CD1c-positive myeloid dendritic cell (primary cell): ENCODE data around the gene CTNNA3.
"Not testable (repeated sequence)": the region's sequence is repeated elsewhere in the genome, so short reads cannot be mapped to it uniquely, and the experiment has no call there.

ENCODE experiments used
- DNase-seq: peaks from one replicate; pipeline ENCODE4 v3.0.0-alpha.2; 2016; ENCODE audit errors: extremely low spot score

Gene CTNNA3

DNA sequence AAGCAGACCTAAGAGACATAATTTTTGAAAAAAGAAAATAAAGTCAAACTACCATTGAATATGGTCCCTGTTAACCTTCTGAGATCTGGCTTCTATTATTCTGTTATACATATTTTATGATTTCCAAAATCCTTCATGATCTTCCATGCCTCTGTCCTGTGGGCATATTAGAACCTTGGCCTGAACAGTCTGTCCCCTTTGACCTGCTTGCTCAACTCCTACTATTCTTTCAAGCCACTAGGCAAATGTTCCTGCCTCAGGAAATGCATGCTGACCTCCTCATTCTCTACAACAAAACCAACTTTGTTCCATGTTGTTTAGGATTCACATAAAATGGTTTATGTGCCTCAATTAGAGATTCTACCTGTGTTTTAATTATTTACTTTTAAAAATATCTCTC, 1315.0 kb downstream of the CTNNA3 start:
- no peak for DNase-seq

DNA sequence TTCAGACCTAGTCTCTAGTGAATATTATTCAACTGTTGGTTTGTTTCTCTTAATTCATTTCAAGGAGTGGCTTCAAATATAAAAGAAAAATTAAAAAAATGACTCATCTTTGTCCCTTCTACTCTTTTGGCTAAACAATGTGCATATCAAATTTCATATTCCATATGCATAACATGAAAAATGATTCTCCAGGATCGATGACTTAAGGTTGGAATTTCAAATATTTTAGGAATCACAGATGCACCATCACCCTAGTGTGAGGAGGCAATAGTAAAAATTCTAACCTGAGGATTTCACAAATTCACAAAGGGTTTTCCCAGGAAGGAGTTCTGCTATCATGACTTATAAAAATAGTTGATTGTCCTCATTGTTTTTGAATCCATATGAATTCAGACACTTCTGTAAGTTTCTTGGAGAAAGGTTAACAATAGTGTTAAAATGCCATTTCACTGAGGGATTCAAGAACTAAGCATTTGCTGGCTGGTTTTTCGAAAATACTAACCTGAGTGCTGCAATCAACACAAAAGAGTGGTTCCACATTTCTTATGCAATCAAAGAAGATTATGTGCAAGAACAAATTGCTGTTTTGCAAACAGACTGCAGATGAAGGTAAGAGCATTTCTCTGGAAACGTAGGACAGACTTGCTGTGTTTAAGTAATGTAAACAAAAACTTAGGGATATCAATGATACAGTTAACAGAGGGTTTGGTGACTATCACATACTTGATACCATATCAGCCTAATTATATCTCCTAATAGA, 1317.7 kb downstream of the CTNNA3 start:
- DNase-seq, result no peak

- DNase-seq, result no peak
Measured at GRCh38 chr10:66368146-66368545, 1327.8 kb downstream of the CTNNA3 start.

GRCh38 chr10:66366163-66366562, 1329.8 kb downstream of the CTNNA3 start:
- no peak for DNase-seq

- DNase-seq, result no peak
Measured at GRCh38 chr10:66365686-66366085, 1330.3 kb downstream of the CTNNA3 start.

DNA sequence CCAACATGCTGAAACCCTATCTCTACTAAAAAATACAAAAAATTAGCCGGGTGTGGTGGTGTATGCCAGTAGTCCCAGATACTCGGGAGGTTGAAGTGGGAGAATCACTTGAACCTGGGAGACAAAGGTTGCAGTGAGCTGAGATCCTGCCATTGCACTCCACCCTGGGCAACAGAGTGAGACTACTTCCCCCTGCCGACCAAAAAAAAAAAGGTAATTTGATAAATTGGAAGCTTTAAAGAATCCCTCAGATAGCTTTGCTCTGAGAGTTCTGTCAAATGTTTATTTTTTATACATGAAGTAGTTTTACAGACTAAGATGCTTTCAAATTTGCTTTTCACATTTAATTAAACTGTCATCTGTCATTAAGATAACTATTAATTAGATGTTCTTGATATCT, 1333.5 kb downstream of the CTNNA3 start:
- DNase-seq, result no peak

DNA sequence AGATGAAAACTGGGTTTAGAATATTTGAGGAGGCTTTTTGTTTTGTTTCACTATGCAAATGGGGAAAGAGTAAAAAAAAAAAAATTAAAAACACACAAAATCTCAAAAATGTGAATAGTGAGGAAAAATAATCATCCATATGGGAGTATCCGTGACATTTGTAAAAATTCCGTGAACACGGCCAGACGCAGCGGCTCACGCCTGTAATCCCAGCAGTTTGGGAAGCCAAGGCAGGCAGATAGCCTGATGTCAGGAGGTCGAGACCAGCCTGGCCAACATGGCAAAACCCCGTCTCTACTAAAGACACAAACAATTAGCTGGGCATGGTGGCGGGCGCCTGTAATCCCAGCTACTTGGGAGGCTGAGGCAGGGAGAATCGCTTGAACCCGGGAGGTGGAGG, 1342.2 kb downstream of the CTNNA3 start:
- not testable (repeated sequence) for DNase-seq

GRCh38 chr10:66353422-66353821, 1342.6 kb downstream of the CTNNA3 start:
- no peak for DNase-seq

GRCh38 chr10:66350622-66351399, 1345.2 kb downstream of the CTNNA3 start:
- no peak for DNase-seq

DNA sequence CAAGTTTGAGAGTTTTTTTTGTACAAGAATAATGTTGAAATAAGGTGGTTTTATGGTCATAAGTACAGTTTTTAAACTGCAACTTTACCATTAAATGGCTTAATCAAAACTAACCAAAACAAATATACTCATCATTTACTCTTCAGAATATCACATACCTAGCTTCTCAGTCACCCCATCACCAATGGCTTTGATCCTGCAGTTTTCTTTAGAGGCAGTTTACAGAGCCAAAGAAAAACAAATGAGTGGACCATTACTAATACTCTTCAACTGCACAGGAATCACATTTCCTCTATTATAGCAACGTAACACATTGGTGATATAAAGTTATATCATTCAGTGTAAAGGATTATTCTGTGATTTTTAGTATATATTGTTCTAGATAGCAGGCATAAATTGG, 1346.3 kb downstream of the CTNNA3 start:
- no peak for DNase-seq

GRCh38 chr10:66349076-66349475, 1346.9 kb downstream of the CTNNA3 start:
- DNase-seq, result no peak

GRCh38 chr10:66337211-66337610, 1358.8 kb downstream of the CTNNA3 start:
- no peak for DNase-seq

- no peak for DNase-seq
Measured at GRCh38 chr10:66336791-66337190, 1359.2 kb downstream of the CTNNA3 start.

DNA sequence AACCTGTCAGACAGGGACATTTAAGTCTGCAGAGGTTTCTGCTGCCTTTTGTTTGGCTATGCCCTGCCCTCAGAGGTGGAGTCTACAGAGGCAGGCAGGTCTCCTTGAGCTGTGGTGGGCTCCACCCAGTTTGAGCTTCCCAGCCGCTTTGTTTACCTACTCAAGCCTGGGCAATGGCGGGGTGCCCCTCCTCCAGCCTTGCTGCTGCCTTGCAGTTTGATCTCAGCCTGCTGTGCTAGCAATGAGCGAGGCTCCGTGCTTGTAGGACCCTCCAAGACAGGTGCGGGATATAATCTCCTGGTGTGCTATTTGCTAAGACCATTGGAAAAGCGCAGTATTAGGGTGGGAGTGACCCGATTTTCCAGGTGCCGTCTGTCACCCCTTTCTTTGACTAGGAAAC, 1360.2 kb downstream of the CTNNA3 start:
- not testable (repeated sequence) for DNase-seq

- DNase-seq, result no peak
Measured at GRCh38 chr10:66329147-66329546, 1366.8 kb downstream of the CTNNA3 start.

GRCh38 chr10:66326876-66327275, 1369.1 kb downstream of the CTNNA3 start:
- no peak for DNase-seq

DNA sequence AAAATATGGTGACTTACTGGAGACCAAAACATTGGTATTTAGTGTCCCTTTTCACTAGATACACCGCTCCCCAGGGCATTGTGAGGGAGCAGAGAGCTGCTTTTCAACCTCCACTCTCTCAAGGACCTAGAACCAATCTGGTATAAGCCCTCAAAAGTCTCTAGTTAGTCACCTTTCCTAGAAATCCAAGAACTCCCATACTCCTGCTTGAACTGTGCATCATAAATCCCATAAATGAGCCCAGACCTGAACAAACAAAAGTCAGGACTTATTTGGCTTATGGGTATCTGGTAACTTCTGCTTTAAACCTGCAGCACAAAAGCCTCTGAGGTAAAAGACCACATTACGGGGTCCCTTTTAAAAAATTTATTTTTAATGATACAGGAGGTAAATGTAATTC, 1373.2 kb downstream of the CTNNA3 start:
- no peak for DNase-seq

DNA sequence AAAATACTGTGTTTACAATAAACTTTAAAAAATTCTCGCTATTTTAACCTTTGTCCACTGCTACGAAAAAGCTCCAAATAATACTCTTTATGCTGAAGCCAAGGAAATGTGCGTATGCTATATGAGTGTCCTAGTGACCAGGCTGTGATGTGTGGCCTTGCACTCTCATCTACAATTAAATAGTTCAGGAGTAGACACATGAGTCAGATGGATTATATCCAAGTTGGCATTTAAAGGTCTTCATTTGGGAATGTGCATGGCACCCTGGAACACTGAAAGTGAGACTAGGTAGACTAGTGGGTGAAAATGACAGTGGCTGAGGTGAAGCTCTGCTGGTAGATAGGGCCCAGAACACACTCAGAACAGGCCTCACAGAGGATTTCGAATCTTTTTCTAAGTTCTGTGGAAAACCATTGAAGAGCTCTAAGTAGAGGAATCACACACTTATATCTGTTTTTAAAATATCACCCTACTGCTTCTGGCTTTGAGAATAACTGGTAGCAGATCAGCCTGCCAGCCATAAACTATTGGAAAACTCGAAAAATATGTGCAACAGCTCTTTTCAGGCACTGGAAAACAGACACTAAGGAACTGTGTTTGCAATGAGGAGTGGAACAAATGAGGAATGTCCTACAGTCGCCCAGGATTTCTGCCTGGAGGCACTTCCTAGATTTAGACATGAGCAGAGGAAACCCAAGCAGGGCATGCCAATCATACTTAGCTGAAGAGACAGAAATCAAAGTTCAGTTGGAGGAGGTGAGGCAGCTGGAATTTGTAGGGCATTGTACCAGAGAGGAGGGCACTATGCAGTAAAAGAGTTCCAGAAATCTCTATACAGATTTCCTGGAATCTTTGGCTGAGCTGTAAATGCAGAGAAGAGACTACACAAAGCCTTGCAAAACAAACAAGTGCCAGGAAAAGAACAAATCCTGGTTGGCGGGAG, 1374.0 kb downstream of the CTNNA3 start:
- no peak for DNase-seq

DNA sequence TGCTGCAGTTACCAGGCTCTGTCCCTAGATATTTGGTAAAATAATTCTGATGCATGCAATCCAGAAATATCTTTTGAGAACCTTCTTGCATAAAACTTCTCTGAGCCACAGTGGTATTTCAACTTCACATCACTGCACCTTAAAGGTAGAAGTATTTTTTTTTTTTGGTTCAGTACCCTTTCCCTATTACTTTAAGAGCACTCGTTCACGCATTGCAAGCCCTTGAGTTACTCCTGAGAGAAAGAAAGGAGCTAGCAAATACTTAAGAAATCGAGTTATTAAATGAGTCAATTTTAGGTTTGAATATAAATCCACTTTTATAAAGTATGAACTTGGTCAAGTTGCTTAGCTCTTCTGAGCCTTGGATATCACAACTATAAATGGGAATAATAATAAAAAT, 1377.2 kb downstream of the CTNNA3 start:
- DNase-seq, result no peak

- no peak for DNase-seq
Measured at GRCh38 chr10:66307826-66308225, 1388.2 kb downstream of the CTNNA3 start.

- no peak for DNase-seq
Measured at GRCh38 chr10:66301078-66301477, 1394.9 kb downstream of the CTNNA3 start.

DNA sequence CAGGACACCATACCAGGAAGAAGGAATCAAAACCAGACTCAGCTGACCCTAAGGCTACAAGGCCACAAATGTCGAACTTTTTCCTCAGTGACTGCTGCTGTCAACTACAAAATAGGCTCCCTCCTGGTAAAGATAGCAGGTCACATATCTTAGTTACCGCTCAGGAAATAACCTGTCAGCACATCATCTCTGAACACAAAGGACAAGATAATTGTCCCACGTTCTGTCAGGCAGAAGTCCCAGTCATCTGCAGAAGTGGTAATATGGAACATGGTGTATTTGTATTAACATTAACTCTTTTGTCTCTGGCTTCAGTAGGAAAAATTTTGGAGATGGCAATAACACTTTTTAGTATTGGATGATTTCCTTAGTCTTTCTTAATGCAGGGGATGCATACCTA, 1400.4 kb downstream of the CTNNA3 start:
- DNase-seq, result no peak
